ENCODE measurements around the gene TCEAL9. TPM values are rescaled to one million over a fixed set of nuclear protein-coding genes. Genes with fewer than 3 reads are reported as not detected.

Gene TCEAL9, protein sequence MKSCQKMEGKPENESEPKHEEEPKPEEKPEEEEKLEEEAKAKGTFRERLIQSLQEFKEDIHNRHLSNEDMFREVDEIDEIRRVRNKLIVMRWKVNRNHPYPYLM
- total RNA-seq, result 10 to 100 TPM; 22.3 to 37.9 TPM

DNA sequence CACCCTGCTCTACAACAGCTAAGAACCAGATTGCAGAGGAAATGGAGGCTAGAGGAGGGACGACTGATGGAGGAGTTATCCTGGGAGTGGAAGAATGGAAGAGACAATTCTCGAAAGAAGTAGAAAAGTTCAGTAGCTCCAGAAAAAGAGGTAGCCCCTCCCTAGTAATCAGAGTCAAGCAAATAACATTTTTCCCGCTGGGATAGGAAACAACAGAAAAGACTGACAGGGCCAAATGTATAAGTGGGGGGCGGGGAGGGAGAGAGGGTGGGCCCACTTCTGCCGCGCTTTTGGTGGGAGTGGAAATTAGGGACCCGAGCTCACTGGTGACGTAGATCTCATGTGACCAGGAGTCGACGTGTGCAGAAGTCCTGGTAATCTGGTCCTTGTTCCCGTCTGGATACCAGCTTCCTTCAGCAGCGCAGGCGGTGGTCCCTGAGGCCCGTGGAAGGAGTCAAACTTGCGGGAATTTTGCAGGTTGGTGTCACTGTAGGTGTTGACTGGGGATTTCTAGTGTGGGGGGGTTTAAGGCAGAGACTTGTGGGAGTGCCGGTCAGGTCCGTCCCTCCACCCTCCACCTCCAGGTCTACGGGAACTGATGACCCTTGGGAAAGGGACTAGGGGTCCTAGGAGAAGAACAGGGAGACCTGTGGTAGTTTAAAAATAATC is at the start of gene TCEAL9:
Gene TCEAL9 (plus strand): TSS at position 377 of the 669 bp plus-strand sequence. CDS start 1,179 bp downstream, outside the sequence.
- TF ChIP-seq CTCF (IDR thresholded peaks at IDR 0.05) (no peak), POLR2A (IDR thresholded peaks at IDR 0.05) (peak; percentile 48 to 91 (median 86))
- H3K27me3 ChIP-seq, result no peaks in the 10 kb centered on the region
- H3K27ac ChIP-seq, result peak within 1 kb of the TSS; percentile 25 to 91 (median 88)
- intact Hi-C loops (cut with DNase I), result no loop called here
- no peaks in the 10 kb centered on the region for H3K36me3 ChIP-seq (replicated peaks in 1 of 2; ENCODE audit: insufficient read depth in 1 of 2, low read depth in 2 of 2)
- H3K4me3 ChIP-seq, result peak within 1 kb of the TSS; percentile 15 to 34
- WGBS, 2 donors, result 0% methylated on average over 10 to 18 of the region's 18 CpGs
- ATAC-seq (peak; percentile 93), DNase-seq (peak; percentile 51 to 73 (median 67))
- no peaks in the 10 kb centered on the region for H3K9me3 ChIP-seq
- peaks cover 4% of the 10 kb centered on the region for H3K4me1 ChIP-seq

- H3K36me3 ChIP-seq (replicated peaks in 1 of 2; ENCODE audit: insufficient read depth in 1 of 2, low read depth in 2 of 2), result no peaks in the 10 kb centered on the region
- ATAC-seq (no peak), DNase-seq (peak in 1 of 4 donors; percentile 13)
- H3K27ac ChIP-seq, result peak overlapping the region in 3 of 4 donors; percentile 43 to 69 (median 67)
- TF ChIP-seq POLR2A (IDR thresholded peaks at IDR 0.05), result no peak
- peak overlapping the region; percentile 13 to 43 for H3K4me3 ChIP-seq
- H3K27me3 ChIP-seq, result no peaks in the 10 kb centered on the region
- intact Hi-C loops (cut with DNase I), result no loop called here
- WGBS, 2 donors, result 12 to 80% methylated on average over 3 to 8 of the region's 32 CpGs
- H3K9me3 ChIP-seq, result no peaks in the 10 kb centered on the region
- no peaks in the 10 kb centered on the region for H3K4me1 ChIP-seq
These were observed 46.3 kb upstream of the TCEAL9 start for GRCh38 chrX:103309860-103310554.

GRCh38 chrX:103310555-103311398 is 45.5 kb upstream of the TCEAL9 start, which contains the start of gene BEX2:
BEX2 (minus strand) TSS chrX:103310990; CDS start chrX:103309976, 1,014 bp downstream.
- 0 to 2% methylated on average over 2 to 30 of the region's 52 CpGs for WGBS, 2 donors
- Histone ChIP-seq H3K27ac (peak within 1 kb of the TSS in 3 of 4 donors; percentile 43 to 69 (median 67)), H3K27me3 (no peaks in the 10 kb centered on the region), H3K4me3 (peak within 1 kb of the TSS; percentile 13 to 43), H3K36me3 (replicated peaks in 1 of 2; ENCODE audit: insufficient read depth in 1 of 2, low read depth in 2 of 2) (no peaks in the 10 kb centered on the region), H3K4me1 (no peaks in the 10 kb centered on the region), H3K9me3 (no peaks in the 10 kb centered on the region)
- DNase-seq (peak; percentile 88 to 93 (median 91)), ATAC-seq (peak; percentile 100)
- intact Hi-C loops (cut with DNase I), result no loop called here
- TF ChIP-seq CTCF (IDR thresholded peaks at IDR 0.05) (no peak), POLR2A (IDR thresholded peaks at IDR 0.05) (peak; percentile 75 to 87 (median 85))

DNA sequence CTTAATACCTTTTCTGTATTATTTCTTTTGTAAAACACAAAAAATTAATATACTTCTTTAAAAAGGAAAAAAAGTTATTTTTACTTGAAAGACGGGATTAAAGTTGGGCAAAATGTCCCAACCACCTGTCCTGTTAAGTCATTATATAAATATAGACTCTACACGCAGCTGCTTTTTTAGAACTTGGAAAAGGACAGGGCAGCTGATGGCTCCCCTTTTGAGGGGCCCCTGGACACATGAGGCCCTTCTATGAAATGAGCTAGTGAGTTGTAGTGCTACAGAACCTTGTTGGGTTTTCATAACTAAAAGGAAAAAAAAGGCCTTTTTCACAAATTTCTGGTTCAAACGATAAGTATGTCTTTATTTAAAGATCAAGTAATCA is 44.9 kb upstream of the TCEAL9 start:
- Histone ChIP-seq H3K4me1 (no peaks in the 10 kb centered on the region), H3K9me3 (no peaks in the 10 kb centered on the region), H3K36me3 (replicated peaks in 1 of 2; ENCODE audit: insufficient read depth in 1 of 2, low read depth in 2 of 2) (no peaks in the 10 kb centered on the region), H3K4me3 (no peak overlapping the region), H3K27ac (peak overlapping the region in 2 of 4 donors; percentile 25 to 69), H3K27me3 (no peaks in the 10 kb centered on the region)
- ATAC-seq (no peak), DNase-seq (no peak)
- TF ChIP-seq CTCF (IDR thresholded peaks at IDR 0.05) (no peak), POLR2A (IDR thresholded peaks at IDR 0.05) (no peak)
- 36 to 42% methylated on average over 3 of the region's 3 CpGs for WGBS, 2 donors
- intact Hi-C loops (cut with DNase I), result no loop called here
